Measurements from ENCODE around the gene FRMD7. TPM values are rescaled to one million over a fixed set of nuclear protein-coding genes. Genes with fewer than 3 reads are reported as not detected.
"Not testable (repeated sequence)": the region's sequence is repeated elsewhere in the genome, so short reads cannot be mapped to it uniquely, and the experiment has no call there.

FRMD7 gene
- total RNA-seq, 4 donors from 2014 or later, result not detected

GRCh38 chrX:132169554-132169953 is 41.7 kb upstream of the FRMD7 start:
- WGBS, 2 donors (ENCODE audit: low coverage in 1 of 2), result 52% methylated on average over 3 of the region's 3 CpGs; no CpG with 5 or more reads in 1 of the 2 donors
- intact Hi-C loops (cut with DNase I; ENCODE audit: low total_unique reads), result no loop called here
- H3K9me3 ChIP-seq, result no peaks in the 10 kb centered on the region
- no peaks in the 10 kb centered on the region for H3K36me3 ChIP-seq
- no peak for DNase-seq
- no peak for TF ChIP-seq POLR2A (IDR thresholded peaks at IDR 0.05)
- TF ChIP-seq CTCF (IDR thresholded peaks at IDR 0.05), result no peak
- TF ChIP-seq POLR2AphosphoS5 (IDR thresholded peaks at IDR 0.05), result no peak
- TF ChIP-seq EP300 (IDR thresholded peaks at IDR 0.05; ENCODE audit: low read depth), result no peak
- no peaks in the 10 kb centered on the region for H3K4me1 ChIP-seq
- H3K27me3 ChIP-seq, result no peaks in the 10 kb centered on the region
- H3K4me3 ChIP-seq, result no peak overlapping the region
- H3K27ac ChIP-seq, result no peak overlapping the region
- in situ Hi-C loops (cut with MboI; ENCODE audit: low pct_ligation_motif_present in 1 of 4, low pct_unique_long_range_greater_than_20kb in 1 of 4, low sequenced_read_pairs in 3 of 4), result no loop called here

GRCh38 chrX:132165651-132166050 is 37.8 kb upstream of the FRMD7 start:
- Histone ChIP-seq H3K4me1 (no peaks in the 10 kb centered on the region), H3K27ac (no peak overlapping the region), H3K36me3 (no peaks in the 10 kb centered on the region), H3K4me3 (no peak overlapping the region), H3K9me3 (no peaks in the 10 kb centered on the region), H3K27me3 (no peaks in the 10 kb centered on the region)
- no peak for TF ChIP-seq EP300 (IDR thresholded peaks at IDR 0.05; ENCODE audit: low read depth)
- TF ChIP-seq POLR2A (IDR thresholded peaks at IDR 0.05), result no peak
- TF ChIP-seq CTCF (IDR thresholded peaks at IDR 0.05), result no peak
- TF ChIP-seq POLR2AphosphoS5 (IDR thresholded peaks at IDR 0.05), result no peak
- no peak for DNase-seq
- in situ Hi-C loops (cut with MboI; ENCODE audit: low pct_ligation_motif_present in 1 of 4, low pct_unique_long_range_greater_than_20kb in 1 of 4, low sequenced_read_pairs in 3 of 4), result no loop called here
- intact Hi-C loops (cut with DNase I; ENCODE audit: low total_unique reads), result no loop called here

DNA sequence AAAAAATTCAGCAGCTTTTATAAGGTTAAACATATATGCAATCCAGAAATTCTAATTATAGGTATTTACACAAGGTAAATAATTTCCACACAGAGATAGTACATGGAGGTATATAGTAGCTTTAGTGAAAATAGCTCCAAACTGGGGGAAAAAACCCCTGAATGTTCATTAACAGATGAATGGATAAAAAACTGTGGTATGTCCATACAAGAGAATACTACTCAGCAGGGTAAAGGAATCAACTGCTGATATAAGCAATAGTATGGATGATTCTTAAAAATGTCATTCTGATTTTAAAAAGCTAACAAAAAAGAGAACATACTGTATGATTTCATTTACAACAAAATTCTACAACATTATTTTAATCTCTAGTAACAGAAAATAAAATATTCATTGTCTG is 37.2 kb upstream of the FRMD7 start:
- in situ Hi-C loops (cut with MboI; ENCODE audit: low pct_ligation_motif_present in 1 of 4, low pct_unique_long_range_greater_than_20kb in 1 of 4, low sequenced_read_pairs in 3 of 4), result no loop called here
- no peak for DNase-seq
- no peak overlapping the region for H3K4me3 ChIP-seq
- intact Hi-C loops (cut with DNase I; ENCODE audit: low total_unique reads), result no loop called here
- no peak overlapping the region for H3K27ac ChIP-seq
- no peaks in the 10 kb centered on the region for H3K4me1 ChIP-seq
- no peaks in the 10 kb centered on the region for H3K27me3 ChIP-seq
- TF ChIP-seq EP300 (IDR thresholded peaks at IDR 0.05; ENCODE audit: low read depth), result no peak
- TF ChIP-seq POLR2A (IDR thresholded peaks at IDR 0.05), result no peak
- TF ChIP-seq CTCF (IDR thresholded peaks at IDR 0.05), result no peak
- no peak for TF ChIP-seq POLR2AphosphoS5 (IDR thresholded peaks at IDR 0.05)
- no peaks in the 10 kb centered on the region for H3K36me3 ChIP-seq
- H3K9me3 ChIP-seq, result no peaks in the 10 kb centered on the region

- H3K27ac ChIP-seq; H3K9me3 ChIP-seq; in situ Hi-C loops (cut with MboI; ENCODE audit: low pct_ligation_motif_present in 1 of 4, low pct_unique_long_range_greater_than_20kb in 1 of 4, low sequenced_read_pairs in 3 of 4); H3K4me1 ChIP-seq; DNase-seq; H3K36me3 ChIP-seq; H3K27me3 ChIP-seq; H3K4me3 ChIP-seq; intact Hi-C loops (cut with DNase I; ENCODE audit: low total_unique reads): not testable (repeated sequence)
- WGBS, 2 donors (ENCODE audit: low coverage in 1 of 2), result 74% methylated on average over 3 of the region's 3 CpGs; no CpG with 5 or more reads in 1 of the 2 donors
These were observed 35.3 kb upstream of the FRMD7 start for GRCh38 chrX:132163094-132163493.

DNA sequence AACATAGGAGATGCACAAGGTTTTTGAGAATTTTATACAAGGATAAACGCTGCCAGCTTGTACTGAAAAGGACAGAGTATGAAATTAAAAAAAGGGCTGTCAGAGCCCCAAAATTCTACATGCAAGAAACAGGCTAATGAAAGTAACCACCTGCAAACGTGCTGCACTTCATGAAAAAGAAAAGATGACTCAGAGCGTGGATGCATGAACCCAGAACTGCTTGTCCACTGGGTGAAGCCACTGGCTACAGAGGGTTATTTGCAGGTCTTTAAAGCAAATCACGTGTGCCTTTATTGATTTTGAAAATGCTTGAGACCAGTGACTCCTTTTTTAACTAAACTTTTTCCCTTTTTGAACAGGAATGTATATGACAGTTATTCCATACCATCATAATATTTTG is 25.3 kb upstream of the FRMD7 start:
- in situ Hi-C loops (cut with MboI; ENCODE audit: low pct_ligation_motif_present in 1 of 4, low pct_unique_long_range_greater_than_20kb in 1 of 4, low sequenced_read_pairs in 3 of 4) (no loop called here), intact Hi-C loops (cut with DNase I; ENCODE audit: low total_unique reads) (no loop called here)
- WGBS, 2 donors (ENCODE audit: low coverage in 1 of 2), result 49 to 100% methylated on average over 1 to 4 of the region's 4 CpGs
- Histone ChIP-seq H3K4me3 (no peak overlapping the region), H3K27me3 (no peaks in the 10 kb centered on the region), H3K27ac (no peak overlapping the region), H3K9me3 (no peaks in the 10 kb centered on the region), H3K36me3 (no peaks in the 10 kb centered on the region), H3K4me1 (no peaks in the 10 kb centered on the region)
- TF ChIP-seq CTCF (IDR thresholded peaks at IDR 0.05), result no peak
- no peak for TF ChIP-seq POLR2A (IDR thresholded peaks at IDR 0.05)
- no peak for DNase-seq

Measured in transverse colon (tissue), 4 donors.